Fibroblast of villous mesenchyme (primary cell): Measurements from ENCODE around the gene VTN. TPM values are rescaled to one million over a fixed set of nuclear protein-coding genes. Genes with fewer than 3 reads are reported as not detected.
A peak's percentile ranks its signal among the peaks of the same experiment; 100 is the strongest.

Source experiments
- DNase-seq: peaks from one replicate; pipeline ENCODE4 v3.0.0-alpha.2; 2010; ENCODE audit warnings: low read depth
- H3K4me3 ChIP-seq: 2 replicates; pipeline ENCODE4 v1.5.1; 2011; ENCODE audit warnings: low read depth, mild to moderate bottlenecking, low read length
- CTCF ChIP-seq: IDR thresholded peaks from 2 replicates; pipeline ENCODE4 v1.5.1; 2012; ENCODE audit warnings: low read depth, mild to moderate bottlenecking, low read length; ENCODE audit not compliant: insufficient read depth
- total RNA-seq: library from RNA; depleted of rRNA; stranded (reverse); fragments of >200 nt; gene quantifications from 2 replicates; pipeline ENCODE4 v1.2.3, GENCODE V29; 2012

VTN gene
- total RNA-seq, 1 donor: 5.2 TPM

GRCh38 chr17:28318759-28319597 is 51.1 kb downstream of the VTN start, which contains the start of gene TMEM97:
Gene TMEM97 (plus strand): TSS chr17:28319200. CDS start chr17:28319240, 40 bp downstream.
- peak; percentile 21 for TF ChIP-seq CTCF
- peak; percentile 98 for DNase-seq

GRCh38 chr17:28317966-28318758 is 51.9 kb downstream of the VTN start:
- TF ChIP-seq CTCF: no peak
- DNase-seq: no peak
- peak overlapping the region; percentile 74 for H3K4me3 ChIP-seq

More at GRCh38 chr17:28318759-28319597, 51.1 kb downstream of the VTN start, which contains the start of gene TMEM97:
- H3K4me3 ChIP-seq: peak within 1 kb of the TSS; percentile 74

Other genes with a start within 250 kb of the VTN start
- 22.9 and 47.1 TPM in 2 replicates for gene TMEM97, start 51.1 kb downstream of the VTN start, total RNA-seq
- 46.7 and 51.4 TPM in 2 replicates for gene IFT20, start 34.8 kb downstream of the VTN start, total RNA-seq
- gene TNFAIP1, start 34.5 kb downstream of the VTN start, total RNA-seq: 35.1 and 50.1 TPM in 2 replicates
- 85.5 and 88.9 TPM in 2 replicates for gene POLDIP2, start 12.8 kb downstream of the VTN start, total RNA-seq
- gene SEBOX, start 5.1 kb downstream of the VTN start, total RNA-seq: not detected in 2 replicates
- gene SARM1, start 1.4 kb upstream of the VTN start, total RNA-seq: 12.9 and 16.4 TPM in 2 replicates
- gene SLC46A1, start 35.9 kb upstream of the VTN start, total RNA-seq: 8.4 and 9.5 TPM in 2 replicates
- gene SLC13A2, start 103.3 kb upstream of the VTN start, total RNA-seq: not detected in 2 replicates
- not detected in 2 replicates for gene FOXN1, start 136.0 kb upstream of the VTN start, total RNA-seq
- 19.6 and 21.6 TPM in 2 replicates for gene UNC119, start 182.3 kb upstream of the VTN start, total RNA-seq
- gene PIGS, start 201.2 kb upstream of the VTN start, total RNA-seq: 48.3 and 52.7 TPM in 2 replicates
- 28.9 and 41.6 TPM in 2 replicates for gene ALDOC, start 206.6 kb upstream of the VTN start, total RNA-seq
- 21.9 and 38.4 TPM in 2 replicates for gene SPAG5, start 228.7 kb upstream of the VTN start, total RNA-seq
- gene RSKR, start 243.9 kb upstream of the VTN start, total RNA-seq: 4.8 and 5.6 TPM in 2 replicates